Ascending aorta (tissue), 2 donors: ENCODE results near the gene PDE9A. TPM values are rescaled to one million over a fixed set of nuclear protein-coding genes. Genes with fewer than 3 reads are reported as not detected.

Source experiments
- DNase-seq, 2 donors: peaks; one replicate each; pipeline ENCODE4 v3.0.0-alpha.2; 2019; ENCODE audit warnings: low spot score in 2 of 2
- H3K27ac ChIP-seq, 2 donors: fragments of 200-600 bp; sonication (generic); one replicate each; pipeline ENCODE4 v1.5.1; 2016 to 2017; ENCODE audit warnings: mild to moderate bottlenecking in 1 of 2
- H3K27me3 ChIP-seq: fragments of 200-600 bp; sonication (generic); one replicate; pipeline ENCODE4 v1.5.1; 2017
- H3K36me3 ChIP-seq, 2 donors: fragments of 200-600 bp; sonication (generic); one replicate each; pipeline ENCODE4 v1.5.1; 2016
- H3K4me1 ChIP-seq, 2 donors: fragments of 200-600 bp; sonication (generic); one replicate each; pipeline ENCODE4 v1.5.1; 2016 to 2017; ENCODE audit warnings: mild to moderate bottlenecking in 1 of 2
- H3K4me3 ChIP-seq, 2 donors: fragments of 200-600 bp; sonication (generic); one replicate each; pipeline ENCODE4 v1.5.1; 2016 to 2017; ENCODE audit warnings: mild to moderate bottlenecking in 1 of 2
- H3K9me3 ChIP-seq, 2 donors: fragments of 200-600 bp; sonication (generic); one replicate each; pipeline ENCODE4 v1.5.1; 2016
- CTCF ChIP-seq, 3 experiments: fragments of 200-600 bp in 2 of 3; fragments of 450-650 bp in 1 of 3; sonication (generic) in 2 of 3; IDR thresholded peaks; one replicate each; pipeline ENCODE4 v1.5.1; 2016 to 2019; ENCODE audit warnings: antibody characterized with exemption in 3 of 3, mild to moderate bottlenecking in 1 of 3, moderate library complexity in 1 of 3
- intact Hi-C: fragments of 100-400 bp; cut with DNase I; formaldehyde crosslinking; loops from one replicate; pipeline ENCODE4 v1.15.1; 2023
- total RNA-seq: library from RNA; depleted of rRNA; stranded (reverse); fragments of >200 nt; gene quantifications from one replicate; pipeline ENCODE4 v1.1.0, GENCODE V29; 2016

The PDE9A gene
- total RNA-seq, 1 donor from 2014 or later = 2.2 TPM

GRCh38 chr21:42751866-42752265 is 98.4 kb downstream of the PDE9A start:
- Histone ChIP-seq H3K4me1 (no peaks in the 10 kb centered on the region), H3K36me3 (no peaks in the 10 kb centered on the region), H3K27ac (no peak overlapping the region), H3K4me3 (no peak overlapping the region), H3K27me3 (no peaks in the 10 kb centered on the region), H3K9me3 (no peaks in the 10 kb centered on the region)
- no peak for TF ChIP-seq CTCF (IDR thresholded peaks at IDR 0.05)
- no peak for DNase-seq
- intact Hi-C loops = no loop called here

DNA sequence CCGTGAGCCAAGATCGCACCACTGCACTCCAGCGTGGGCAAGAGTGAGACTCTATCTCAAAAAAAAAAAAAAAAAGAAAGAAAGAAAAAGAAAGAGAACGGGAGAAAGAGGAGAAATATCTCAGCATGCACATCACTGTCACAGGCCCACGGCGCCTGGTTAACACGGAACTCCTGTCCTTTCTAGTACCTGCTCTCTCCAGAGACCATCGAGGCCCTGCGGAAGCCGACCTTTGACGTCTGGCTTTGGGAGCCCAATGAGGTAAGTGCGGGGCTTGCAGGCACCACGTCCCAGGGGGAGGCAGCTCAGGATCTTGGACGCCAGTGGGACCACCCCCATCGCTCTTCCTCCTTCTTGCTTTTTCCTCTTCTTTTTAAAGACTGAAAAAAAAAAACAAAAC is 100.4 kb downstream of the PDE9A start:
- Histone ChIP-seq H3K36me3 (no peaks in the 10 kb centered on the region), H3K4me3 (no peak overlapping the region), H3K27ac (no peak overlapping the region), H3K27me3 (no peaks in the 10 kb centered on the region), H3K4me1 (no peaks in the 10 kb centered on the region), H3K9me3 (no peaks in the 10 kb centered on the region)
- DNase-seq = no peak
- intact Hi-C loops = no loop called here
- no peak for TF ChIP-seq CTCF (IDR thresholded peaks at IDR 0.05)

GRCh38 chr21:42754270-42754933 is 101.0 kb downstream of the PDE9A start:
- intact Hi-C loops = no loop called here
- DNase-seq = no peak
- no peaks in the 10 kb centered on the region for H3K9me3 ChIP-seq
- no peak for TF ChIP-seq CTCF (IDR thresholded peaks at IDR 0.05)
- H3K27me3 ChIP-seq = no peaks in the 10 kb centered on the region
- no peaks in the 10 kb centered on the region for H3K4me1 ChIP-seq
- no peak overlapping the region for H3K4me3 ChIP-seq
- H3K36me3 ChIP-seq = no peaks in the 10 kb centered on the region
- H3K27ac ChIP-seq = no peak overlapping the region

DNA sequence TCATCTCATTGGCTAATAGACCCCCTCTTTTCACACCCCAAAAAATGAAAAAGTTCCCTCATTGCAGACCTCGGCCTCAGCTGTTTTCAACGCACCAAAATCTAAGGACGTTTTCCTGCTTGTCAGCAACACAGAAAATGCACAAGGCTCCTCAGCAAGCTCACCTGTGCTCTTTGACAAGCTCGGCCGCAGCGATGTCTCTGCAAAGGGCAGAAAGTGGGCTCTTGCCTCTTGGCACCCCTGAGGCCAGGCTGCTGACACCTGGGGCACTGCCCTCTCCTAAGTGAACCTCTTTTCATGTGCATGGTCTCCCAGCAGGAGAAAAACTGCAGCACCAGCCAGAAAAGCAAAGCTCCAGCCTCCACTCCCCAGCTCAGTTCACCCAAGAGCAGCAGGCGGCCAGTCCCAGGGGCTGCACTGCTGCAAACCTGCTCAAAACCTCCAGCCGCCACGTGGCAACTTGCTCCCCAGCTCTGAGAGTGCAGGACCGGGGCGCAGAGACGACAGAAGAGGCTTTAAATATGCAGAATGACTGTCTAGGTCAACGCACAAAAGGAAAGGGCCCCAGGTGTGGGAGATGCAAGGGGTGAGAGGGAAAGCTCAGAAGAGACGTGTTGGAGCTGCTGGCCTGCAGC is 101.7 kb downstream of the PDE9A start:
- no peaks in the 10 kb centered on the region for H3K9me3 ChIP-seq
- H3K36me3 ChIP-seq = no peaks in the 10 kb centered on the region
- H3K4me1 ChIP-seq = no peaks in the 10 kb centered on the region
- H3K27ac ChIP-seq = no peak overlapping the region
- intact Hi-C loops = no loop called here
- no peak for TF ChIP-seq CTCF (IDR thresholded peaks at IDR 0.05)
- no peaks in the 10 kb centered on the region for H3K27me3 ChIP-seq
- DNase-seq = no peak
- no peak overlapping the region for H3K4me3 ChIP-seq

DNA sequence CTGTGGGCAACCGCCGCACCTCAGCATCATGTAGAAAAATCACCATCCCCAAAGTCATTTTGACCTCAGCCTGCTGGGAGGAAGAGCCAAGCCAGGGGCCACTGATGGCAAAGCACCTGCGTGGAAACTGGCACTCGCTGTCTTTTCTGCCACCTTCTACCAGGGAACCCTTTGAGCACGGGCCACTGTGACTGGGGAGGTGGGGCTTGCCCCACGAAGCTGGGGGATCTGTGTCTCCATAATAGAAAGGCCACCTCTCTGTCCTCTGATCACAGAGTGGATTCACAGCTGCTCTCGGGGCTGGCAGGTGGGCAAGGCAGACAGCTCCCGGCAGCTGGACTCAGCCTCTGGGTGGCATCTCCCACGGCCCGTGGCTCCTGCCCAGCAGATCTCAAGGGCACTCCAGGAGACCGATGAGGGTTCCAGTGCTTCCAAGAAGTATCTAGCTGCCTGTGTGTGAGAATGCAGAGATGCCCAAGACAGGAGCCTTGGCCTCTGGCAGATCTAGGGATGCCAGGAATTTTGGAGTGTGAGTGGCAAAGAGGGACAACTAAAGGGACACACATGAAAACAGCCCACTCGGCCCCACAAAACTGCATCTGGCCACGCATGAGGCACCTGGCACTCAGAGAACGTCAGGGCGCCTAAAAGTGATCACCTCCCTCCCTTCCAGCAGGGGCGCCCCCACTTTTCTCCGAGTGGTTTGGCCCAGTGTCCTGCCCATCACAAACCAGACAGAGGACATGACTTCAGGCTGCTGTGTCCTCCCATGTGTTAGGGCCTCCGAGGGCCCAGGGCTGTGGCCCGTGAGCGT is 102.6 kb downstream of the PDE9A start:
- intact Hi-C loops = no loop called here
- H3K36me3 ChIP-seq = no peaks in the 10 kb centered on the region
- no peaks in the 10 kb centered on the region for H3K9me3 ChIP-seq
- no peaks in the 10 kb centered on the region for H3K4me1 ChIP-seq
- H3K27me3 ChIP-seq = no peaks in the 10 kb centered on the region
- no peak for DNase-seq
- TF ChIP-seq CTCF (IDR thresholded peaks at IDR 0.05) = no peak
- H3K4me3 ChIP-seq = no peak overlapping the region
- H3K27ac ChIP-seq = no peak overlapping the region
